SHP77 treated with DMSO at 0.1 percent for 48 hours (cell line): Measurements from ENCODE around the gene GRP.
A peak's percentile ranks its signal among the peaks of the same experiment; 100 is the strongest.

Experiments used
- DNase-seq: peaks from one replicate; lab custom pipeline; 2025; lab: John Stamatoyannopoulos, UW

The GRP gene

DNA sequence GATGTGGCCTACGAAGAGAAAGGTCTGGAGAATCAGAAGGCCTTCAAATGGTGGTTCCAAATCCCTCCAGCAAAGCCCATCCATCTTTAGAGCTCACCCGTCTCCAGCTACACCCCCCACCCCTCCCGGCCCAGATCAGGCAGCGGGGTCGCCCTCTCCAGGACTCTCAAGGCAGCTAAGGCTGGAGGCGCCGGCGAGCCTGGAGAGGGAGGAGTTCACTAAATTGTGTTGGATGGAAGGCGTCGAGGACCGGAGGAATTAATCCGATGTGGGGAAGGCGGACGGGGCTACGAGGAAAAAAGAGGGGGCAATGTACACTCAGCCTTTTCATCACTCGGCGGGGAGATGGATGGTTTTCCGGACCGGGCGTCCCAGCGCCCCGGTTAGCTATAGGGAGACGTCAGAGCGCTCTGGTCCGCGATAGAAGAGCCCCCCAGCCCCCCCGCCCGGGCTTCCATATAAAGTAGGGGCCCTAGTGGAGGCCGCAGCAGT, at the start of gene GRP:
TSS of gene GRP (plus strand) at position 487 of the 492 bp plus-strand sequence. CDS start 108 bp downstream, outside the sequence.
- DNase-seq: no peak

DNA sequence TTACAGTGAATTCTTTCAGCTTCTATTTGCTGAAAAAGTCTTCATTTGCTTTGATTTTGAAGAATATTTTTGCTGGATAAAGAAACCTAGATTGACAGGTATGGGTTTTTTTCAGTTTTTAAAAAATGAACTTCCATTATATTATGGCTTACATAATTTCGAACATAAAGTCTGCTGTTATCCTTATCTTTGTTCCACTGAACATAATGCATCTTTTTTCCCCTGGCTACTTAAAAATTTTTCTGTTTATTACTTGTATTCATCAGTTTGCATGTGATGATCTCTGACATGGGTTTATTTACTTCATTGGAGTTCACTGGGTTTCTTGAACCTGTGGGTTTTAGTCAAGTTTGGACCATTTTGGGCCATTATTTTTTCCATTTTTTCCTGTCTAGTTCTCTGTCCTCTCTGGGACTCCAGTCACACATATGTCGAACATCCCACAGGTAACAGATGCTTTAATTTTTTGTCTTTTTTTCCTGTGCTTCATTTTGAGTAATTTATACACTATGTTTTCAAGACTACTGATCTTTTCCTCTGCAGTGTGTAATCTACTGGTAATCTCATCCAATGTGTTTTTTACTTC, 47.2 kb upstream of the GRP start:
- DNase-seq: no peak

DNA sequence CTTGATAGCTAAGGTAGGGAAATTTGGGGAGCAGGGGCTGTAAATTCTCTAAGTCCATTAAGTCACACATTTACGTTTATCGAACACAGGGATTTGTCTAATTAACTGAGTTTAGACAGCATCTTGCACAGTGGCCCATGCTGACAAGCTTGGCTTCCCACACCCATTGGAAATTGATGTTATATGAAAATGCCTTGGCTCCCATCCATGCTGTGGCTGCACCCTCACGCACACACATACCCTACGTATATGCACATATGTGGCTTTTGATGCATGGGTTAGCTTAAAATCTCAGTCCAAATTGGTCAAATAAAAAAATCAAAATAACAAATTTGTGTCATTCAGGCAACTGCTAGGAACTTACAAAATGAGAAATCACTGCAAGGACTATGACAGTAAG, 42.5 kb upstream of the GRP start:
- no peak for DNase-seq

DNA sequence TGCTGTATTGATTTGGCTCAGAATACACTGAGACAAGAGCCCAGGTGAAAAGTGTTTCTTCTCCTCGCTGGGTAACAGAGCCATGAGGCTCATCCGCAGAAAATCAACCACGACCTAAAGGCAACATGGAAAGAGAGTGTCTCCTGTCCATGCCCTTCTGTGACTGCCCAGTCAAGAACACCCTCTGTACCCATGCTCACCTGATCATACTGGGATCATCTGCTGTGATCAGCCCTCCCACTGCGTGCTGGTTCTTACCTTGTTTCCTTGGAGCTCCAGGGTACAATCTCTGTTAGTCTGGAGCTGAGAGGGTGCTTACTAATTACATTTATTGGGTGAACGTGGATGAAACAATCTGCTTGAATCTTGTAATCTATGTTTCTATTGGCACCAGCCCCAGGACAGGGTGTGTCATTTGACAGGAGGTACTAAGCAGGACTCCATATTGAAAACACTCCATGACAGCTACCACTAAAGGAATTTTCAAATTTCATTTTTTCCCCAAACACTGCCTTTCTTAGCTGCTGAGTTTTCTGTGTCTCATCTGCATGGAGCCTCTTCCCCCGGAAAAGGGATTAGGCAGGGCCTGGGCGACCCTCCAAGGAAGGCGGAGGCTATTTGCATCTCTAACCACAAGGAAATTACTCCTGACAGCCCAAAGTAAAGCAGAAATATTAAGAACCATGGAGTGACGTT, 39.7 kb upstream of the GRP start:
- DNase-seq: no peak

DNA sequence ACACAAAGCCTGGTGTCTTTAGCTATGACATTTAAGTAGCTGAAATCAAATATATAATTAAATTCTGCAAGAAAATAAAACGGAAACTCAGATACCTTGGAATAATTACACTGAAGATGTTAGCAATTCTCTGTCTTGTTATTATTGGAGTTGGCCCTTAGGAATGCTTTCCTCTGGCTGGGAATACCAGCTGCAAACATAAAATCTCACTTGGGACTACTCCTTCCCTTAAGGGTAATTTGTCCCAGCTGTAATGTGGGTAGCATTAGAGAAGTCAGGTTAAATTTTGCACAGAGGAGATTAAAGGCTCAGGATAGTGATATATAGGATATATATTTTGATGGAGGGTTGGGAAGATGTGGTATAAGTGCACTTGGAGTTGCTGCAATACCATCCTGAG, 37.3 kb upstream of the GRP start:
- no peak for DNase-seq

DNA sequence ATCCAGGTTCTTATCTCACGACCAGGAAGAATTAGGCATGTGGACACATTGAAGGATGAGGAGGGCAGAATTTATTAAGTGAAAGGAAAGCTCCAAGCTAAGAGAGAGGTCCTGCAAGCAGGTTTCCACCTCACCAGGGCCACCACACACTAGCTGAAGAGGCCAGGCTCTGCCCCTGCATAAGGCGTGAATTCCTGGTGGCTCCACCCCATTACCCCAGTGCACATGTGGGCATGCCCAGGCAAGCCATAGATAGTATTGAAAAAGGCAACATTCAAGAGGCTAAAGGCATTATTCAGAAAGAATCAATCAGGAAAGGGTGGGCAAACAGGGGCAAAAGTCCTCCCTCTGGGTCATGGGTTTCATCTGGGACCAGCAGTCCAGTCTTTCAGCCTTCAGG, 30.9 kb upstream of the GRP start:
- no peak for DNase-seq

DNA sequence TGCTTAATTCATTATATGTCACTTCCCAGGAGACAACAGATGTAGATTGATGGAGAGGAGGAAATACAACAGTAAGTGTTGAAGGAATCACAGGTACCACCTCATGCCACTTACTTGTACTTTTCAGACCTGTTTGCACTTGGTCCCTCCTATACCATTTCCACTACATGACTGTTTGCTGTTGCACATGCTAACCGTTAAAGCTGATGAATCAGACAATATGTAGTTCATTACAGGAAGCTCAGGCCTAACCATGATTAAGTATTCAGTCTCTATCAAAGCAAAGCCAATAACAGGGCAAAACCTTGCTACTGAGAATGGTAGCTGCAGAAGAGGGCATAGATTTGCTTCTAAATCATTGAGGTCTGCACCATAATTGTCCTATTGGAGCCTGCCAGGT, 30.2 kb upstream of the GRP start:
- no peak for DNase-seq

DNA sequence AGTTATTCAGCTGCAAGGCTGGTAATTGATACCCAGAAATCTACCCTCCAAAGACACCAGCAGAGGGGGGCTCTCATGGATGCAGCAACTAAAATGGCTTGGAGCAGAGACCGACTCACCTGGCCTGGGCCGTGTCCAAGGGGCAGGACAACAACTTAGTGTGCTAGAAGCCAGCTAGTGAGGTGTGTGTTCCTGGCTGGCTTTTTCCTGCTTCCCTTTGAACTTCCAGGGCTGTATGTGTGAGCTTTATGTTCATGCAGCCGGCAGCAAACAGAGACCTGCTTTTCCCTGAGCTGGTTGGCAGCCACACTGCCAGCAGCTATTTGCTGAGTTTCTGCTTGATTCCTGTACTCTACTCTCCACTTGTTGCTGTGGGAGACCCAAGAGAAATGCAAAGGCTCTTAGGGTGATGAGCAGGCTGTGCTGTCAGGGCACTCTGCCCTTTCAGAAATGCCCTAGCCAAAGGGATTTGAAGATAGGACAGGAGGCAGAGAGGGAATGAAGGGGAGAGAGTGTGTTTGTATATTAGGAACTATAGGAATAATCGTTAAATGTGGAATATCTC, 23.7 kb upstream of the GRP start:
- DNase-seq: no peak

DNA sequence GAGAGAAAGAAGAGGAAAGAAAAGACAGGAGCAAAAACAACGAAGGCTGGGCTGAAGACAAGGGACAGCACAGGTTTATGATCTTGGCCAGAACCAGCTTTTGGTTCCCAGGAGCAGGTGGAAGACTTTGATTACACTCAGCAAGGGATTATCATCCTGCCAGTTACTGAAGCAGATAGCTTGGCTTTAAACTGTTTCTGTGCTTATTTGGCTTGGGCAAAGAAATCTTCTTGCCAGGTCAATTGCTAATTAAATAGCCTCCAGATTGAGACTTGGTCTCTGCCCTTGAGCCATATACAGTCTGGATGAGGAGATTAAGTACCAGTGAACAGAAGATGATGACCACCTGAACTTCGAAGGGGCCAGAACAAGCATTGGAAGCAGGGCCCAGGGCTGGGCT, 22.3 kb upstream of the GRP start:
- DNase-seq: no peak

DNA sequence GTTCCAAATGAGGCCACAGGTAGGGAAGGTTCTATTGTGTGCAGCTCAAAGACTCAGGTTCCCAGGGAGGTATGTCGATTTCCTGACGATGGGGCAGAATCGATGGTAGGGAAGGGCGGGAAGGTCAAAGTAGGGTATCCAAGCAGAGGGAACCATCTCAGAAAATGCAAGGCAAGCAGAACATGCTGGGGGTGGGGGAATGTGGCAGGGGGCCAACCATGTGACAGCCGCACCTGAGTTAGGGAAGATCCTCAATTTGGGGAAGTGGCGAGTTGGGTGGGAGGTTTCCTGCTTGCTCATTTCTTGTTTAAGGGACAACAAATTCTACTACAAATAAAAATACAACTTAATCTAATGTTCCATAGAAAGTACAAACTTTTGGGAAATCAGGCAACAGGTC, 21.7 kb upstream of the GRP start:
- no peak for DNase-seq

DNA sequence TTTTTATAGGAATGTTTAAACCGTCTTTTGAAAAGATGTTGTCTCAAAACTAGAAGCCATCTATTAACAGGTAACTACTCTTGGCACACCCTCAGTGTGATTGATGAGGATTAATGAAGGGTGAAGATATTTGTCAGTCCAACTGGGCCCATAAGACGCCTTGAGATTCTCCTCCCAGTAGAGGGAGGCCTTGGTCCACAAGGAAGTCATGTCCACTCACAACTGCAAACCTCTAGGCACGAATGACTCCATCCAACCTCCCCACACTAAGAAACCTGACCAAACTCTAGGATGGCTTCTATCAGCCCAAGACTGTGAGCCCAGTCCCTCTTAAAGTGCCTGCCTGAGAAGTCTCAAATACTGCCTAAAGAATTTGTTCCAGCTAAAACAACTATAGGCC, 19.2 kb upstream of the GRP start:
- DNase-seq: no peak

DNA sequence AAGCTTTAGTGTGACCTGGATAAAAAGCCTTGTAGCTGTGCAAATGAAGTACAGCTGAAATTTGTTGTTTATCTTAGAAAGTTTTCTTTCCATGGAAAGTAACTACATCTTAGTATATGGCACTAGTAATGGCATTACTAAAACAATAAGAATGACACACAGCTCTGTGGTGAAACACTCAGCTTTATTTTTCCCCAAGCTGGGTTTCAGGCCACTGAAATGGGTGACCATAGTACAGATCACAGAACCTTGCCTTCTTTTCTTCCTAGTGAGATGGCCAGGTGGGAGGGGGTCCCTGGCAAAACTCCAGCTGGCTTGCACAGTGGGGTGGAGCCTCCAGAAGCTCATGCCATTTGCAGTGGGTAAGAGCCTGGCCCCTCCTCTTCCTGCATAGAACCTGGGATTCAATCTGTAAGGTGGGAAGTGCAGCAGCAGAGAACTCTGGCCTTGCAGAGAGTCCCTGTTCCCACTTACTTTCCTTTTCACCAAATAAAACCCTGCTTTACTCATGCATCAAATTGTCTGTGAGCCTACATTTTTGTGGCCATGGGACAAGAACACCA, 17.6 kb upstream of the GRP start:
- no peak for DNase-seq

DNA sequence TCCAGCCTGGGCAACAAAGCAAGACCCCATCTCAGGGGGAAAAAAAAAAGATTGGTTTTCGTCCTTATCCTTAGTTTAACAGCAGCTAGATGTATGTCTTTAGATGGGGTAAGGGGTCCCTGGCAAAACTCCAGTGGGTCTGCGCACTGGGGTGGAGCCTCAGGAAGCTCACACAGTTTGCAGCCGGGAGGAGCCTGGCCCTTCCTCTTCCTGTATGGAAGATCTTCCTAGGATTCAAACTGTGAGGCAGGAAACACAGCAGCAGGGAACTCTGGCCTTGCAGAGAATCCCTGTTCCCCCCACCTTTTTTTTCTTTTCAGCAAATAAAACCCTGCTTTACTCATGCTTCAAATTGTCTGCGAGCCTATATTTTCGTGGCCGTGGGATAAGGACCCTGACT, 12.5 kb upstream of the GRP start:
- DNase-seq: no peak

DNA sequence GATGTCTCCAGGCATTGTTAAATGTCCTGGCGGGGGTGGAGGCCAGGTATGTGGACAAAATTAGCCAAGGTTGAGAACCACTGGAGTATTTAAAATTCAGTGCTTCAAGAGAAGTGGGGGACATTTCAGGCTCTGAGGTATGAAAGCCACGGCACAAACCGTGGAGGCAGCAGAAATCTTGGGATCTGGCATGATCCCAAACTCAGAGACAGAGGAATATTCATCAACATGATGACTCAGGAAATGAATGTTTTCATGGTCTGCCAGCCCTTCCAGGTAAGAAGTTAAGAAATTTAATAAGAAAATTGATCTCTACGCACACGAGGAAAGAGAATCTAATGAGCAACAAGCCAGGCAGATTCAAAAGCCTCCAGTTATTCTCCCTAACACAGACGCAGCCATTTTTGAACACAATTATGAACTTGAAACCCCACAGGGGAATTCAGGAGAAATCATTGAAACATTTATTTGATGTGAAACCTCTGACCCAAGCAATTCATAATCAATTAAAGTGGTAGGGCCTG, 11.3 kb upstream of the GRP start:
- DNase-seq: no peak

DNA sequence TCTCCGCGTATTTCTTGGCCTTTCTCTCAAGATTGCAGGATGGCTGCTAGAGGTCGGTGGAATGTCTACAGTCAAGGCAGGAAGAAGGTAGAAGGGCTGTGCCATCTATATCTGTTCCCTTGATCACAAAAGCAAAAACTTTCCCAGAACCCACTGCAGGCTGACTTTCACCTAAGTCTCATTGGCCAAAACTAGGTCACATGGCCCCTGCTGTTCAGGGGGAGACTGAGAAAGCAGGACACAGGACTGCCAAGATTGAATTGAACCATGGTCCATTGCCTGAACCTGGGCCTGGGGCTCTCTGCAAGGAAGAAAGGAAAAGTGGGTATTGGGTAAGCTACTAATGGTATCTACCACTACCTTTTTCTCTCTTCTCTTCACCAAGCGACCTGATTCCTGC, 9.7 kb upstream of the GRP start:
- DNase-seq: no peak

DNA sequence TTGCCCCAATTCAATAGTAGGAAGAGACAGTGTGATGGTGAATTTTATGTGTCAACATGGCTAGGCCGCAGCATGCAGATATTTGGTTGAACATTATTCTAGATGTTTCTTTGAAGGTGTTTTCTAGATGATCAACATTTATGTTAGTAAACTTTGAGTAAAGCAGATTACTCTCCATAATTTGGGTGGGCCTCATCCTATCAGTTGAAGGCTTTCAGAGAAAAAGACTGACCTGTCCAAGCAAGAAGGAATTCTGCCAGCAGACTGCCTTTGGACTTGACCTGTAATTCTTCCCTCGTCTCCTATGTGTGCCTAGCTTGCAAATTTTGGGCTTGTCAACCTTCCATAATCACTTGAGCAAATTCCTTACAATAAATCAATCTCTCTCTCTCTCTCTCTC, 8.3 kb upstream of the GRP start:
- DNase-seq: no peak

DNA sequence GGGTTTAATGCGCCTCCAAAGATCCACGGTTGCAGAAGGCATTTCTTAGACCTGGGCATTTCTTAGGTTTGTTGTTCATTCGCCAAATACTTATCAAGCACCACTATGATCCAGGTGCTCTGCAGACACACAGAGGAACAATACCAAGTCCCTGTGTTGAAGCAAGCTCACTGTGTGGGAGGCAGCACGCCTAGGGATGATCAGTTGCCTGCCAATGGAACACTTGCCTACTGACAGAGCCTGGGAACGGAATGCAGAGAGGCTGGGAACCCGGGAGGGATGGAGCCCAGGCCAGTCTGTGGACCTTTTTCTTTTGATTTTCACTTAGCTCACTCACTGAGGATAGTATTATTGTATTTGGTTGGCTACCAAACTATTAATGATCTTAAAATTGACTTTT, 1.9 kb upstream of the GRP start:
- DNase-seq: peak; percentile 69

DNA sequence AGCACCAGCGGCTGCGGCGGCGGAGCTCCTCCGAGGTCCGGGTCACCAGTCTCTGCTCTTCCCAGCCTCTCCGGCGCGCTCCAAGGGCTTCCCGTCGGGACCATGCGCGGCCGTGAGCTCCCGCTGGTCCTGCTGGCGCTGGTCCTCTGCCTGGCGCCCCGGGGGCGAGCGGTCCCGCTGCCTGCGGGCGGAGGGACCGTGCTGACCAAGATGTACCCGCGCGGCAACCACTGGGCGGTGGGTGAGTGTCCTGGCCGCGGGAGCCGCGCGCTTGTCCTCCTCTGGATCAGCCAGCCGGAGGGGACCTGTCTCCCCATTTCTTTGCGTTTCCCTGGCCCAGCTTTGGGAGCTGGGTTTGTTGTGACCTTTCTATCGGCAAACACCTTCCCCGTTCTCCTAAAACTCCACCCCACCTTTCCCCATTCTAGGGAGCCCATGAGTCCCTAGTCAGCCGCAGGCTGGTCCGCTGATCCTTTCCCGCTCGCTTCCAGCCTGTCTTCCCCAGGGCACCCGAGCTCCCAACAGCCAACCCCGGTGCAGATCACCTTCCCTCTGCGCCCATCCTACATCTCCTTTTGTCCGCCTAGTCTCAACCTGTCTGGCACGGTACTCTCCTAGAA, 316 bp downstream of the GRP start:
- DNase-seq: no peak

DNA sequence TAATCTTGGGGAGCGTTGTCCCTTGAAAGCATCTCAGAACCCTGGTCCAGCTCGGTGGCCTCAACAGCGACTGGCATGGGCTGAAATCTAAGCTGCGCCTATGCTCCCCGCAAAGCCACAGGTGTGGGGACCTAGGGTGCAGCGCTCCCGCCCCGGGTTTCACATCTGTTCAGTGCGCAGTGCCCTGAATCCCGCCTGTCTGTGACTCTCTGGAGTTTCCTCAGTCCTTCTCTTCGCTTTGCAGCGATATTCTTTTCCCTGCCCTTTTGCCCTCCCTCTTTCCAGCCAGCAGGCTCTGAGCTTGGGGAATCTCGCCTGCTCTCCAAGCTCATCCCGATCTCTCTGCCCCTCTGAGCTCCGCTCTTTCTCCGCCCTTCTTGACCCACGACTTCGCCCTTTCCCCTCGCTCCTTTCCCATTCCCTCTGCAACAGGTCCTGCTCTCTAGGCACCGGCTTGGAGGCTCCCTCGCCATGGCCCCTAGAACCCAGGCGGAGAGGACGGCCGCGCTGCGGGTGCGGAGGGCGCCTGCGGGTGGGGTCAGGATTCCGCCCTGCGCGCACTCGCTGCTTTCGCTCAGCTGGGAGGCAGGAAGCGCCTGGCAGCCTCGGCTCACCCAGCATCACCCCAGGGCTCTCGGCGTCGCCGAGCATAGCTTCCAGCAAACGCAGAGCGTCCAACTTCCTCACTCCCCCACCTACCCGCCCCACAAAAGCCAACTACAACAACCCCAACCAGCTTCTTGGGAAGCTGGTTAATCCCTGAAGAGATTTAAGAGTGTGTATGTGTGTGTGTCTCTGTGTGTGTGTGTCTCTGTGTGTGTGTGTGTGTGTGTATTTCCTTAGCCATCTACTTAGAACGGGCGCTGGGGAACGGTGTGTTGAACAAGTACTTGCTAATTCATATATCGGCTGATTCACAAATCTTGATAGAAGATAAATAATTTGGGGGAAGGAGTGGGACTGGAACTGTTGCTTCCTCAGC, 1.1 kb downstream of the GRP start:
- DNase-seq: no peak

DNA sequence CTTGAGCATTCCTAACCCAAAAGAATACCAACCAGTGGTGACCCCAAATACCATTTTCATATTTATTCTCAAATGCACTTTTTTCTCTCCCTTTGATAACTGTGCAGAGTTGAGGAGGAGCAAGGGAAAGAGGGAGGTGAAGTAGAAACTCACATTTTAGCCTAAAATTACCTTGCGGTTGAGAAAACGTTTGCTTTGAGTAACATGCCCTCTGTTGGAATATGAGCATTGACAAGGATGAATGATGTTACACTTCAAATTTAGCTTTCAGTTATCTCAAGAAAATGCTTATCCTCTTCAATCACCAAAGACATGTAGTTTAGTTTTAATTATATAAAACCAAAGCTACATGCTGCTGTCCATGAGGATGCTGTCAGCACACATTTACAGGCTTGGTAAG, 2.4 kb downstream of the GRP start:
- no peak for DNase-seq

DNA sequence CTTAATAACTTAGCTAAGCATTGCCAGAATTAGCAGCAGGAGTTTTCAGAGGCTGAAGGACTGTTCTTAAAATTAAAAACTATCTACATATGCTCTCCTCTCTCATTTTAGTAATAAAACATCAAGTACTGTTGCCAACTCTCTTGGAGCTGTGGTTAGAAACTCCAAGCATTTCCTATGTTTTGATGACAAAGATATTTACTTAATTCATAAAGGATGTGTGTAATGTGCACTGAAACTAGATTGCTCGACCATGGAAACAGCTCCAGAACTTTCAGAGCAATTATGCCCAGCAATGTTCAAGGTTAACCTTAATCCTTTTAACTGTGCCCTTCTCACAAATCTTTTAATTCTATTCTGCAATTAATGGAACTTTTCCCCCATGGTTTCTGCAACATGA, 8.4 kb downstream of the GRP start:
- no peak for DNase-seq

DNA sequence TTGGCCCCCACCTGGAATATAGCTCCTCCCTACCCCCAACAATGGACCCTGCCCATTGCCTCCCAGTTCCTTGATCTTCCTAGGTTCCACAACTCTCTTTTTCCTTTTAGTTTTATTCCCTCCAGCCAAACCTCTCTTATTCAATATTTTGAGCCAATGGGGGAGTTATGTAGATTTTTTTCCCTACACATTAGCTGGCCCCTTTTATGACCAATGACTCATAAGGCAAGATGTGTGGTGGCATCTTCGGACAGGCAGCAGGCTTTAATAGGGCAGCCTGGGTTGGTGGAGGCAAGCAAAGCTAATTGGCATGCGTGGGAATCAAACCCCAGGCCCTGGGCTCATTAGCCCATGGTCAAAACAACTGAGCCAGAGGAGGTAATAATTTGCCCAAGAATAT, 9.2 kb downstream of the GRP start:
- no peak for DNase-seq
